OCI-M1 (cell line): ENCODE data around the gene NDST1.

Source experiments
- DNase-seq: peaks from one replicate; lab custom pipeline; 2025; lab: John Stamatoyannopoulos, UW

The NDST1 gene

GRCh38 chr5:150523472-150524350 is 15.8 kb downstream of the NDST1 start:
- peak; percentile 63 for DNase-seq

GRCh38 chr5:150525163-150525562 is 17.2 kb downstream of the NDST1 start:
- DNase-seq, result no peak

- DNase-seq, result no peak
These were observed 17.9 kb downstream of the NDST1 start for GRCh38 chr5:150525781-150526180.

GRCh38 chr5:150527038-150527437 is 19.1 kb downstream of the NDST1 start:
- no peak for DNase-seq

GRCh38 chr5:150527808-150528207 is 19.9 kb downstream of the NDST1 start:
- DNase-seq, result no peak

GRCh38 chr5:150528924-150529546 is 21.1 kb downstream of the NDST1 start:
- no peak for DNase-seq

- no peak for DNase-seq
These were observed 21.6 kb downstream of the NDST1 start for GRCh38 chr5:150529555-150529954.

- DNase-seq, result no peak
These were observed 22.5 kb downstream of the NDST1 start for GRCh38 chr5:150530423-150530822.

- DNase-seq, result no peak
These were observed 23.1 kb downstream of the NDST1 start for GRCh38 chr5:150530951-150531588.

- DNase-seq, result no peak
These were observed 23.8 kb downstream of the NDST1 start for GRCh38 chr5:150531686-150532085.

GRCh38 chr5:150532151-150532550 is 24.2 kb downstream of the NDST1 start:
- DNase-seq, result no peak

GRCh38 chr5:150532996-150533395 is 25.1 kb downstream of the NDST1 start:
- no peak for DNase-seq

- no peak for DNase-seq
These were observed 26.9 kb downstream of the NDST1 start for GRCh38 chr5:150534811-150535210.

- DNase-seq, result no peak
These were observed 27.7 kb downstream of the NDST1 start for GRCh38 chr5:150535611-150536010.

GRCh38 chr5:150538007-150538917 is 30.3 kb downstream of the NDST1 start:
- DNase-seq, result peak; percentile 87

GRCh38 chr5:150539206-150539605 is 31.3 kb downstream of the NDST1 start:
- DNase-seq, result no peak

- DNase-seq, result no peak
These were observed 32.1 kb downstream of the NDST1 start for GRCh38 chr5:150540042-150540441.

- DNase-seq, result no peak
These were observed 32.9 kb downstream of the NDST1 start for GRCh38 chr5:150540615-150541396.

GRCh38 chr5:150541397-150541675 is 33.4 kb downstream of the NDST1 start:
- no peak for DNase-seq

GRCh38 chr5:150541895-150542294 is 34.0 kb downstream of the NDST1 start:
- no peak for DNase-seq

- DNase-seq, result no peak
These were observed 35.1 kb downstream of the NDST1 start for GRCh38 chr5:150542933-150543445.
